DND-41 (cell line): ENCODE results near the gene CNOT1.

Experiments used
- ATAC-seq: fragments of 200-7000 bp; cut with Tn5 transposase; 3 replicates; pipeline ENCODE4 v1.9.1; 2021; ENCODE audit warnings: low read depth; ENCODE audit not compliant: insufficient read depth
- DNase-seq: peaks from one replicate; pipeline ENCODE4 v3.0.0-alpha.2; 2020
- H2AFZ ChIP-seq: 2 replicates; pipeline ENCODE4 v1.6.0; 2012; ENCODE audit warnings: low read depth, low read length
- H3K27ac ChIP-seq: 2 replicates; pipeline ENCODE4 v1.5.1; 2012; ENCODE audit warnings: low read length, inconsistent platforms
- H3K27me3 ChIP-seq: fragments of 200-600 bp; sonication (generic); 2 replicates; pipeline ENCODE4 v1.6.0; 2012; ENCODE audit warnings: low read length, mild to moderate bottlenecking, inconsistent platforms; ENCODE audit not compliant: insufficient read depth, poor library complexity
- H3K36me3 ChIP-seq: 2 replicates; pipeline ENCODE4 v1.5.1; 2012; ENCODE audit warnings: low read length, inconsistent platforms; ENCODE audit not compliant: insufficient read depth
- H3K4me1 ChIP-seq: 2 replicates; pipeline ENCODE4 v1.5.1; 2012; ENCODE audit warnings: mild to moderate bottlenecking, low read length; ENCODE audit not compliant: insufficient read depth
- H3K4me2 ChIP-seq: 2 replicates; pipeline ENCODE4 v1.6.0; 2012; ENCODE audit warnings: mild to moderate bottlenecking, moderate library complexity, low read length, inconsistent platforms; ENCODE audit not compliant: insufficient read depth
- H3K4me3 ChIP-seq, 2 experiments: fragments of 200-600 bp in 1 of 2; shearing (Covaris generic) in 1 of 2; 2 replicates each; pipeline ENCODE4 v1.5.1; 2012 to 2016; ENCODE audit warnings: inconsistent platforms in 2 of 2, low read length in 2 of 2, mild to moderate bottlenecking in 2 of 2, low read depth in 1 of 2, moderate library complexity in 1 of 2
- H3K79me2 ChIP-seq: 2 replicates; pipeline ENCODE4 v1.6.0; 2012; ENCODE audit warnings: low read length, inconsistent platforms; ENCODE audit not compliant: insufficient read depth
- H3K9ac ChIP-seq: 2 replicates; pipeline ENCODE4 v1.6.0; 2012; ENCODE audit warnings: low read depth, mild to moderate bottlenecking, inconsistent platforms, low read length, moderate library complexity
- H3K9me3 ChIP-seq: 2 replicates; pipeline ENCODE4 v1.5.1; 2012; ENCODE audit warnings: low read length, moderate library complexity, mild to moderate bottlenecking, inconsistent platforms; ENCODE audit not compliant: insufficient read depth, severe bottlenecking
- H4K20me1 ChIP-seq: 2 replicates; pipeline ENCODE4 v1.6.0; 2012; ENCODE audit warnings: low read length; ENCODE audit not compliant: insufficient read depth
- EZH2 ChIP-seq: IDR thresholded peaks from 3 replicates; pipeline ENCODE4 v1.6.1; 2012; ENCODE audit warnings: borderline replicate concordance, low read depth, mild to moderate bottlenecking, moderate library complexity, low read length, inconsistent platforms; ENCODE audit not compliant: severe bottlenecking
- TF ChIP-seq, protein P1 (sequence below): IDR thresholded peaks from 2 replicates; pipeline ENCODE4 v1.5.1; 2012; ENCODE audit warnings: borderline replicate concordance, low read length, moderate library complexity, mild to moderate bottlenecking; ENCODE audit not compliant: poor library complexity, severe bottlenecking; ENCODE audit errors: extremely low read depth

Gene CNOT1

DNA sequence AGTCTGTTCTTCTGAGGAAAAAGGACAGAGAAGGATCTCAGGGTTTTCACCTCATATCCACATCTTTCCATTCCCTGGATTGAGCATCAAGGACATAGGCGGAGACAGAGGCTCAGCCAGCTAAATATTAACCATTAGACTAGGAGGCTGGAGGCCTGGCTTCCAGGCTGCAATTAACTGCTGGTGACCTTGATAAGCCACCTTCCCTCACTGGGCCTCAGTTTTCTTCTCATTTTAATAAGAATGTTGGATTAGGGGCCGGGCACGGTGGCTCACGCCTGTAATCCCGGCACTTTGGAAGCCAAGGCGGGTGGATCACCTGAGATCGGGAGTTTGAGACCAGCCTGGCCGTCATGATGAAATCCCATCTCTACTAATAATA, 25.6 kb upstream of the CNOT1 start:
- DNase-seq (no peak), ATAC-seq (no peak)
- H3K9me3 ChIP-seq: no peaks in the 10 kb centered on the region
- H3K4me2 ChIP-seq: no peak overlapping the region
- no peak for TF ChIP-seq EZH2
- TF ChIP-seq, protein P1, sequence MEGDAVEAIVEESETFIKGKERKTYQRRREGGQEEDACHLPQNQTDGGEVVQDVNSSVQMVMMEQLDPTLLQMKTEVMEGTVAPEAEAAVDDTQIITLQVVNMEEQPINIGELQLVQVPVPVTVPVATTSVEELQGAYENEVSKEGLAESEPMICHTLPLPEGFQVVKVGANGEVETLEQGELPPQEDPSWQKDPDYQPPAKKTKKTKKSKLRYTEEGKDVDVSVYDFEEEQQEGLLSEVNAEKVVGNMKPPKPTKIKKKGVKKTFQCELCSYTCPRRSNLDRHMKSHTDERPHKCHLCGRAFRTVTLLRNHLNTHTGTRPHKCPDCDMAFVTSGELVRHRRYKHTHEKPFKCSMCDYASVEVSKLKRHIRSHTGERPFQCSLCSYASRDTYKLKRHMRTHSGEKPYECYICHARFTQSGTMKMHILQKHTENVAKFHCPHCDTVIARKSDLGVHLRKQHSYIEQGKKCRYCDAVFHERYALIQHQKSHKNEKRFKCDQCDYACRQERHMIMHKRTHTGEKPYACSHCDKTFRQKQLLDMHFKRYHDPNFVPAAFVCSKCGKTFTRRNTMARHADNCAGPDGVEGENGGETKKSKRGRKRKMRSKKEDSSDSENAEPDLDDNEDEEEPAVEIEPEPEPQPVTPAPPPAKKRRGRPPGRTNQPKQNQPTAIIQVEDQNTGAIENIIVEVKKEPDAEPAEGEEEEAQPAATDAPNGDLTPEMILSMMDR: no peak
- no peaks in the 10 kb centered on the region for H4K20me1 ChIP-seq
- H3K4me1 ChIP-seq: no peaks in the 10 kb centered on the region
- no peak overlapping the region for H3K9ac ChIP-seq
- H3K36me3 ChIP-seq: no peaks in the 10 kb centered on the region
- H3K4me3 ChIP-seq: no peak overlapping the region
- no peaks in the 10 kb centered on the region for H3K27me3 ChIP-seq
- H3K27ac ChIP-seq: no peak overlapping the region
- no peak overlapping the region for H2AFZ ChIP-seq
- H3K79me2 ChIP-seq: no peaks in the 10 kb centered on the region

DNA sequence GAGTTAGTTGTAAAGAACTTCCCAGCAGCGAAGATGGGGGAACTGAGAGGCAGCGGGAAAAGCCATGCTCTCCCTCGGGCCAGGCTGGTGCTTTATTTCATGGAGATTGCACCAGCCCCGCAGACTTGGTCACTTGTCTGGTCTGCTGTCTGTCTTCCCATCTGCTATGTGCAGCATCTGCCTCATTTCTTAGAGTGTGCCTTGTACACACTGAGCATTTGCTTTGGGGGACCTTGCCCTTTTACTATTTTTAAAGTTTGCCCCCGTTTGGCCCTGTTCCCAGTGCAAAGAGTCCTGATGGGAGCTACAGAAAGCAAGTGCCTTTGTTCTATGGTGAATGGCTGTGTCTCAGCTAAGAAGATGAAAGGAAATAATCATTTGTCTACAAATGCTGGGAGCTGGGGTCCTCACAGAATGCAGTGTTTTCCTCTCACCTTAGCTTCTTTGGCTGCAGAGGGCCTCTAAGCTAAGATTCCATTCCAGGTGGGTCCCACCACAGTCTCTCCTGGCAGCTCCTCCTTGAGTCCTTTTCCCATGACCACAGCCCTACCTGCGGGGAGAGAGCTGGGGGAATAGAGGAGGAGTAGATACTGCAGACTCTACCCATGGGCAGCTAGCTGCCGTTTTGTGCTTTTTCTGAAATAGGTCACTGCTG, 25.1 kb upstream of the CNOT1 start:
- DNase-seq (no peak), ATAC-seq (no peak)
- no peak overlapping the region for H3K9ac ChIP-seq
- H3K27me3 ChIP-seq: no peaks in the 10 kb centered on the region
- H3K4me3 ChIP-seq: no peak overlapping the region
- no peaks in the 10 kb centered on the region for H3K36me3 ChIP-seq
- no peak overlapping the region for H3K4me2 ChIP-seq
- H3K79me2 ChIP-seq: no peaks in the 10 kb centered on the region
- TF ChIP-seq, protein P1: no peak
- no peak for TF ChIP-seq EZH2
- H2AFZ ChIP-seq: no peak overlapping the region
- no peaks in the 10 kb centered on the region for H3K9me3 ChIP-seq
- H3K27ac ChIP-seq: no peak overlapping the region
- H3K4me1 ChIP-seq: no peaks in the 10 kb centered on the region
- no peaks in the 10 kb centered on the region for H4K20me1 ChIP-seq

DNA sequence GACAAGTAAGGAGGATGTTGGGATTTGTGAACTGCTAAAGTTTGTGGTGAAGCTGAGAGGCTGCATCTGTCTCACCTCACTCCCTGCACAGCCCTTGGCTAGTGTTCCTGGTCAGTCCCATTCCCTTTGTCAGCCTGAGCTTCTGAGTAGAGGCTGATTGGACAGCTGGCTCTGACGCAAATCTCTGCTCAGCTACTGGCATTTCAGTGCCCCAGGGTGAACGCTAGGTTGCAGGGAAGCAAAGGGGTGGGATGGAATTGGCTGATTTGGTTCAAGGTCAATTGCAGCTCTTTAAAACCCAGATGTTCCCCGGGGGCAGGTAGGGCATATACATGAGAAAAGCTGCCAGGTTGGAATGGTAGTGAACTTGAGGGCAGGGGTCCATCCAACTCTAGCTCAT, 23.1 kb upstream of the CNOT1 start:
- H4K20me1 ChIP-seq: no peaks in the 10 kb centered on the region
- H3K36me3 ChIP-seq: no peaks in the 10 kb centered on the region
- DNase-seq (no peak), ATAC-seq (no peak)
- no peak overlapping the region for H3K4me2 ChIP-seq
- no peaks in the 10 kb centered on the region for H3K27me3 ChIP-seq
- H3K27ac ChIP-seq: no peak overlapping the region
- TF ChIP-seq, protein P1: no peak
- no peak for TF ChIP-seq EZH2
- H3K9ac ChIP-seq: no peak overlapping the region
- H2AFZ ChIP-seq: no peak overlapping the region
- no peaks in the 10 kb centered on the region for H3K79me2 ChIP-seq
- H3K9me3 ChIP-seq: no peaks in the 10 kb centered on the region
- no peak overlapping the region for H3K4me3 ChIP-seq
- H3K4me1 ChIP-seq: no peaks in the 10 kb centered on the region
